Adrenal gland (tissue), 5 donors: ENCODE measurements around the gene HRH2.

Experiments
- CTCF ChIP-seq, 6 experiments: fragments of 450-650 bp in 4 of 6; fragments of 200-600 bp in 2 of 6; sonication (generic) in 1 of 6; IDR thresholded peaks; 1 replicate in 5 of 6; 2 replicates in 1 of 6; pipeline versions ENCODE4 v1.5.1 to v1.8.0; 2016 to 2021; ENCODE audit warnings: antibody characterized with exemption in 6 of 6, mild to moderate bottlenecking in 2 of 6, moderate library complexity in 1 of 6
- POLR2A ChIP-seq, 2 donors: fragments of 450-650 bp; IDR thresholded peaks; one replicate each; pipeline ENCODE4 v1.6.1; 2017; ENCODE audit warnings: antibody characterized with exemption in 2 of 2, mild to moderate bottlenecking in 2 of 2, moderate library complexity in 1 of 2
- donor health status: DM: no; HTN: no; CAD: no.

- TF ChIP-seq CTCF (IDR thresholded peaks at IDR 0.05) (no peak), POLR2A (IDR thresholded peaks at IDR 0.05) (no peak)
These were observed 54.8 kb downstream of the HRH2 start for GRCh38 chr5:175712681-175713085.
